ENCODE data around the gene POLE. TPM values are rescaled to one million over a fixed set of nuclear protein-coding genes. Genes with fewer than 3 reads are reported as not detected.

Gene POLE
- total RNA-seq, 1 donor from 2014 or later = 10.5 TPM

DNA sequence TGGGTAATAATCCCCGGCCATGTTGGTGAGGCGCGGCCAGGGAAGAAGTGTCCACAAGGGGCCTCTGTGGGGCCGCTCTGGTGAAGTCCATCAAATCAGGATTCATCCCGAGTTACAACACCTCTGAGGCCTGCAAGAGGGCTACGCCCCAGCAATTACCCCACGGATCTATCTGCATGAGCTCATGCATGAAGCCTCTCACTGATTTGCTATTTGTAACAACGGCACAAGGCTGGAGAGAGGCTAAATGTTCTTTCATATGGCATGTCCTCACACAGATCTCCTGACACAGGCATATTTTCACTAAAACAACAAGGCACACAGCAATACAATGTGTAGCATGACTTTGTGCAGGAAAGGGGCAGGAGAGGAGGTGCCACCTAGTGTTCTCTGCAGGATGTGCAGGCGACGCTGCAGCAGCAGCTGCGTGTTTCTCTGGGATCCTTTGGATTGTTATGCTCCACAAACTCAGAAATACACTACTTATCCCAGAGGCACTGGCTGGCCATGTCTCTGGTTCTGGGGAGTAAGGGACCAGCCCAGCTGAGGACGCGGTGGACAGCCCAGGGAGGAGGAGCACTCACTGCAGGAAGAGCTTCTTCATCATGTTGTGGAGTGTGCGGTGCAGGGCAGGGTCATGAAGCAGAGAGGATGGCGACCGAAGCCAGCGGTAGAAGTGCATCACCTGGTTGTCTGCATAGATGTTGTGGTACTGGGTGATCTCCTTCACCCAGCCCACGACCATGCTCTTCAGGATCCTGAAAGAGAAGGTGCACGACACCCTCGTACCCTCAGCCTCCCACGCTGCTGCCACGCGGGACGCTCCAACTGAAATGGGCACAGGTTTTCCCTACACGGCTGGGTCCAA, 48.4 kb downstream of the POLE start:
- TF ChIP-seq, protein P1, sequence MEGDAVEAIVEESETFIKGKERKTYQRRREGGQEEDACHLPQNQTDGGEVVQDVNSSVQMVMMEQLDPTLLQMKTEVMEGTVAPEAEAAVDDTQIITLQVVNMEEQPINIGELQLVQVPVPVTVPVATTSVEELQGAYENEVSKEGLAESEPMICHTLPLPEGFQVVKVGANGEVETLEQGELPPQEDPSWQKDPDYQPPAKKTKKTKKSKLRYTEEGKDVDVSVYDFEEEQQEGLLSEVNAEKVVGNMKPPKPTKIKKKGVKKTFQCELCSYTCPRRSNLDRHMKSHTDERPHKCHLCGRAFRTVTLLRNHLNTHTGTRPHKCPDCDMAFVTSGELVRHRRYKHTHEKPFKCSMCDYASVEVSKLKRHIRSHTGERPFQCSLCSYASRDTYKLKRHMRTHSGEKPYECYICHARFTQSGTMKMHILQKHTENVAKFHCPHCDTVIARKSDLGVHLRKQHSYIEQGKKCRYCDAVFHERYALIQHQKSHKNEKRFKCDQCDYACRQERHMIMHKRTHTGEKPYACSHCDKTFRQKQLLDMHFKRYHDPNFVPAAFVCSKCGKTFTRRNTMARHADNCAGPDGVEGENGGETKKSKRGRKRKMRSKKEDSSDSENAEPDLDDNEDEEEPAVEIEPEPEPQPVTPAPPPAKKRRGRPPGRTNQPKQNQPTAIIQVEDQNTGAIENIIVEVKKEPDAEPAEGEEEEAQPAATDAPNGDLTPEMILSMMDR (IDR thresholded peaks at IDR 0.05; ENCODE audit: insufficient read depth, low read length, severe bottlenecking) = peak; percentile 92
- DNase-seq (ENCODE audit: low read depth) (peak; percentile 44), FAIRE-seq (peak; percentile 93)
- Histone ChIP-seq H3K4me3 (ENCODE audit: low read depth, low read length) (no peak overlapping the region), H3K27me3 (ENCODE audit: control insufficient read depth, insufficient read depth, low read length) (no peaks in the 10 kb centered on the region), H3K36me3 (ENCODE audit: control insufficient read depth, insufficient read depth, low read length) (peaks cover 16% of the 10 kb centered on the region)

DNA sequence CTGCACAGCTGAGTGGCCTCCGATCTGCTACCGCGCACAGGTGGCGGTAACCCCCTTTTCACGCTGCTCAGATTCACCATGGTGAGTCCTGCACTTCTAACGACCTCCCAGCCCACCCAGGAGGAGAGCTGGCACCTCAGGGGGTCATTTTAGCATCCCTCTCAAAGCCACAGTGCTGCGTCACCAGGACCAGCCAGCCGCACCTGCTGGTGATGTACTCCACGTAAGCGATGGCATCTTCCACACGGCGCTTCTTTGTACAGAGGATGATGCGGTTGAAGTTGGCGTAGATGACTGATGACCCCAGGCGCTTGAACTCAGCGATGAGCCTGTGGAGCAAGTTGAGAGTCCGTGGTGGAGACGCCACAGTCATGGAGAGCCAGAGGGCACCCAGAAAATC, 49.3 kb downstream of the POLE start:
- Histone ChIP-seq H3K36me3 (ENCODE audit: control insufficient read depth, insufficient read depth, low read length) (peaks cover 13% of the 10 kb centered on the region), H3K27me3 (ENCODE audit: control insufficient read depth, insufficient read depth, low read length) (no peaks in the 10 kb centered on the region), H3K4me3 (ENCODE audit: low read depth, low read length) (no peak overlapping the region)
- TF ChIP-seq, protein P1 (IDR thresholded peaks at IDR 0.05; ENCODE audit: insufficient read depth, low read length, severe bottlenecking) = no peak
- FAIRE-seq (no peak), DNase-seq (ENCODE audit: low read depth) (no peak)

DNA sequence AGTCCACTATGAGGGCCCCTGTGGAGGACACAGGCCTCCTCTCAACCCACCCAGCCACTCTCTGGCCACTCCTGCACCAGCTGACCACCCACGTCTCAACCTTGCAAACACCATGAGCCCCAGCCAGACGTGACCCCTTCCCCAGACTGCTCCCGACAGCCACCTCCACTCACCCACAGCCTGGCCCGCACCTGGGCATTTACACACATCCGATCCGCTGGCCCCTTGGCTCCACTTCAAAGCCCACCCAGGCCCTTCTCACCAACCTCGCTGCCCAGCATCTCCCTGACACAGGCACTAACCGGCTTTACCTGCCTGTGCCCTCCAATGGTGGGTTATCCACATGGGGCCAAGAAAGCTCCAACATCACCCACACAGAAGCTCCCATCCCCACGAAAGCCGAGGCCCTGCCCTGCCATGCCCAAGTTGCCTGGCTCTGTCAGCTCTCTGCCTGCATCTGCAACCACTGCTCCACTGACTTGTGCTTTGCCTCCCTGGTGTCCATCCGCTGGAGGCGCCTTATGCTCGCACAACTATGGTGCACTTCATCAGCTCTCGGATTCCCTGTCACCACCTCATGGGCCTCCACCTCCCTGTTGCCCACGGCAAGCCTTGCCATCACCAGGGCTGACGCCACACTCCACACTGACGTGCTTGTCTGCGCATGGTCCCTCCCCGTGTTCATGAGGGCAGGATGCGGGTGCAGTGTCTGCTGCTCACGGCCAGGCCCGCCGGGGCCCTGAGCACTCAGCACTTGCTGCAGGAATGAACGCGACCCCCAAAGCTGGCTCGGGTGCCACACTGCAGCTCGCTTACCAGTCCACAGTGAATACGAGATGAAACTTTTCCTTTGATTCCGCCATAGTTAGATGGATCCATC, 51.8 kb downstream of the POLE start:
- Histone ChIP-seq H3K4me3 (ENCODE audit: low read depth, low read length) (no peak overlapping the region), H3K36me3 (ENCODE audit: control insufficient read depth, insufficient read depth, low read length) (peaks cover 10% of the 10 kb centered on the region), H3K27me3 (ENCODE audit: control insufficient read depth, insufficient read depth, low read length) (no peaks in the 10 kb centered on the region)
- DNase-seq (ENCODE audit: low read depth) (no peak), FAIRE-seq (peak; percentile 90)
- TF ChIP-seq, protein P1 (IDR thresholded peaks at IDR 0.05; ENCODE audit: insufficient read depth, low read length, severe bottlenecking) = no peak

DNA sequence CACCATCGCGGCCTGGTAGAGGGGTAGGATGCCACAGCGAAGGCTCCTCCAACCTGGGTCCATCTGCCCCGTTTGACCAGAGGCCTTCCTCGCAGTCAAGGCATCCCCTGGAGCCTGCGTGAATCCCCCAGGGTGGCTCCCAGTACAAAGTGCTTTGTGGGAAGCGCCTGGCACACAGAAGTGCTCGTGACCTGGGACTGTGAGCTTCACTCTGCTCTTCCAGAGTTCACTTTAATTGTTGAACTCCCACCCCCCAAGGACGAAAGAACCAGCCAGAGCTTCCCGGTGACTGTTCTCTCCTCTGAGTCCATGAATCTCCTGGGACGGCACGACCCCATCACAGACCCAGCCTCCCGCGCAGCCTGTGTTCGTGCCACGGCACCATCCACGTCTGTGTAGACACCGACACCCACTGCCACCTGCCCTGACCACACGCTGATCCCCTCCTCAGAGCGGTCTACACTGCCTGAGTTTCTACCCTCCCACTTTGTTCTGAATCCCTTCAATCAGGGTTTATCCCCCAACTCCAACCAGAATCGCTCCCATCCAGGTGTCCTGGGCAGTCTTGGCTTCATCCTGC, 52.6 kb downstream of the POLE start:
- no peak overlapping the region for H3K4me3 ChIP-seq (ENCODE audit: low read depth, low read length)
- H3K36me3 ChIP-seq (ENCODE audit: control insufficient read depth, insufficient read depth, low read length) = peaks cover 10% of the 10 kb centered on the region
- FAIRE-seq (no peak), DNase-seq (ENCODE audit: low read depth) (no peak)
- H3K27me3 ChIP-seq (ENCODE audit: control insufficient read depth, insufficient read depth, low read length) = no peaks in the 10 kb centered on the region
- TF ChIP-seq, protein P1 (IDR thresholded peaks at IDR 0.05; ENCODE audit: insufficient read depth, low read length, severe bottlenecking) = no peak

DNA sequence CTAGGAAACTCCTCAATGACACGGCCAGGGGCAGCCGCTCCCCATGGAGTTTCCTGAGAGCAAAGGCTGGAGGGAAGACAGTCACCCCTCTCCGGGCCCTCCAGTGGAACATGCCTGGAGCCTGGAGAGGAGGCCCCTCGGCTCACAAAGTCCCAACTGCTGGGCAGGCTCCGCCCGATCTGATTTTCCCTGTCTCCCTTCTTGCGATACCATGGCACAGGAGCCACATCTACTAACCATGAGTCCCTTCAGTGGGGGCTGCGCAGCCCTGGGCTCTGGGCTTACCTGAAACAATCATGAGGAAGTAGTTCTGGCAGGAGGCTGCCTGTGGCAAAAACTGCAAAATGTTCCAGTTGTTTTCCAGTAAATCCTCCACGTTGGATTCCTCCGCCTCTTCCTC, 53.2 kb downstream of the POLE start:
- Histone ChIP-seq H3K27me3 (ENCODE audit: control insufficient read depth, insufficient read depth, low read length) (no peaks in the 10 kb centered on the region), H3K36me3 (ENCODE audit: control insufficient read depth, insufficient read depth, low read length) (peaks cover 10% of the 10 kb centered on the region), H3K4me3 (ENCODE audit: low read depth, low read length) (no peak overlapping the region)
- DNase-seq (ENCODE audit: low read depth) (no peak), FAIRE-seq (no peak)
- TF ChIP-seq, protein P1 (IDR thresholded peaks at IDR 0.05; ENCODE audit: insufficient read depth, low read length, severe bottlenecking) = no peak

Measured in bronchial epithelial cell (primary cell).